SK-MEL-5 (cell line): ENCODE measurements around the gene PPARGC1A. TPM values are rescaled to one million over a fixed set of nuclear protein-coding genes. Genes with fewer than 3 reads are reported as not detected.

Source experiments
- DNase-seq: peaks from one replicate; pipeline ENCODE4 v3.0.0-alpha.2; 2016; ENCODE audit warnings: low read depth, low spot score
- in situ Hi-C: cut with HindIII; loops from 2 replicates; pipeline ENCODE4 v1.10.0; 2016; ENCODE audit warnings: low sequenced_read_pairs, high pct_unique_total_duplicates, low pct_unique_long_range_greater_than_20kb
- total RNA-seq: library from RNA; depleted of rRNA; stranded (reverse); fragments of >200 nt; shearing (Covaris generic); gene quantifications from 2 replicates; pipeline ENCODE4 v1.2.3, GENCODE V29; 2014

PPARGC1A gene
- total RNA-seq, 1 experiment from 2014 or later = 88.7 TPM

- peak; percentile 39 for DNase-seq
- in situ Hi-C loops = no loop called here
These were observed 1.9 kb downstream of the PPARGC1A start for GRCh38 chr4:23887989-23888388.

- in situ Hi-C loops = no loop called here
- no peak for DNase-seq
These were observed 2.7 kb downstream of the PPARGC1A start for GRCh38 chr4:23887173-23887572.

GRCh38 chr4:23885943-23886590 lies 3.8 kb downstream of the PPARGC1A start:
- DNase-seq = no peak
- in situ Hi-C loops = no loop called here

GRCh38 chr4:23884741-23885140 lies 5.1 kb downstream of the PPARGC1A start:
- in situ Hi-C loops = no loop called here
- no peak for DNase-seq

GRCh38 chr4:23884261-23884660 lies 5.6 kb downstream of the PPARGC1A start:
- DNase-seq = no peak
- in situ Hi-C loops = no loop called here

- in situ Hi-C loops = no loop called here
- no peak for DNase-seq
These were observed 6.8 kb downstream of the PPARGC1A start for GRCh38 chr4:23882976-23883531.

GRCh38 chr4:23881674-23882337 lies 8.0 kb downstream of the PPARGC1A start:
- DNase-seq = peak; percentile 42
- in situ Hi-C loops = no loop called here

- in situ Hi-C loops = no loop called here
- peak; percentile 87 for DNase-seq
These were observed 8.8 kb downstream of the PPARGC1A start for GRCh38 chr4:23881052-23881501.

- peak; percentile 70 for DNase-seq
- in situ Hi-C loops = no loop called here
These were observed 10.7 kb downstream of the PPARGC1A start for GRCh38 chr4:23878912-23879732.

GRCh38 chr4:23878246-23878891 lies 11.5 kb downstream of the PPARGC1A start:
- no peak for DNase-seq
- in situ Hi-C loops = no loop called here

GRCh38 chr4:23877758-23878229 lies 12.1 kb downstream of the PPARGC1A start:
- in situ Hi-C loops = no loop called here
- DNase-seq = peak; percentile 67

- in situ Hi-C loops = no loop called here
- no peak for DNase-seq
These were observed 13.3 kb downstream of the PPARGC1A start for GRCh38 chr4:23876418-23877089.

GRCh38 chr4:23875317-23875716 lies 14.5 kb downstream of the PPARGC1A start:
- no peak for DNase-seq
- in situ Hi-C loops = no loop called here

GRCh38 chr4:23874536-23874901 lies 15.3 kb downstream of the PPARGC1A start:
- in situ Hi-C loops = no loop called here
- DNase-seq = no peak

GRCh38 chr4:23873717-23874535 lies 15.9 kb downstream of the PPARGC1A start:
- no peak for DNase-seq
- in situ Hi-C loops = no loop called here

- no peak for DNase-seq
- in situ Hi-C loops = no loop called here
These were observed 18.4 kb downstream of the PPARGC1A start for GRCh38 chr4:23871426-23871825.
